Activated CD4-positive, alpha-beta T cell treated with anti-CD3 and anti-CD28 coated beads, Interleukin-2, Interleukin-4, amounts not matched to agents 100 ng/mL and 50 ng/mL, durations not matched to agents 16 hours and 8 hours (primary cell): ENCODE measurements around the gene SEMA4C.

Source experiments
- DNase-seq: peaks from one replicate; pipeline ENCODE4 v3.0.0-alpha.2; 2020; ENCODE audit warnings: low spot score

Gene SEMA4C

GRCh38 chr2:96842600-96842999, 27.3 kb downstream of the SEMA4C start:
- no peak for DNase-seq

DNA sequence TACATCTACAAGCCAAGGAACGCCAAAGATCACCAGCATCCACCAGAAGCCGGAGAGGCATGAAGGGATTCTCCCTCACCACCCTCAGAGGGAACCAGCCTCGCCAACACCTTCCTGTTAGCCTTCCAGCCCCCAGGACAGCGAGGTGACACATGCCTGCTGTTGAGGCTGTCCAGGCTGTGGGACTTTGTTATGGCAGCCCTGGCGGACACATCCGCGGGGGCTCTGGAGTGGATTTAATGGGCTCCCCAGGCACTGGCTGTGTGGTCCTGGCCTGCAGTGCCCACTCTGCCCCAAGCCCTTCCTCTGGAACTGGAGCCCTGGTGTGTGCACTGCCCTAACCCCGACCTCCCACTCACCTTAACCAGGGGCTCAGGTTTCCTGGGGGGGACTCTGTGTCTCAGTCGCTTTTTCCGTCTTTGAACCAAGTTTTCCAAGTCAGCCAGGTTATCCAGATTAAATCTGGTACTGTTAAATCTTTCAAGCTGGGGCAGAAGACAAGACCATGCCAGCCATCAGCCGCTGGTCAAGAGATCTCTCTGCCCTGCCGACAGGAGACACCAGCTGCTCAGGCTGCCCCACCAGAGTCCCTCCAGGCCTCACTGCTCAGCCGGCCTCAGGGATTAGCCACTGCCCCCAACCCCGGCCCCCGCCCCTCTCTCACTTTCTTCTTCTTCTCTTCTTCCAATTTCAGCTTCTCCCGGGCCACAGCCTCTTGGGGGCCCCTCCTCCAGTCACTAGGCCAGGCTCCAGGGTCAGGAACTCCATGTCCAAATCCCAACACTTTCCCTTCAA, 28.0 kb downstream of the SEMA4C start:
- DNase-seq, result no peak

DNA sequence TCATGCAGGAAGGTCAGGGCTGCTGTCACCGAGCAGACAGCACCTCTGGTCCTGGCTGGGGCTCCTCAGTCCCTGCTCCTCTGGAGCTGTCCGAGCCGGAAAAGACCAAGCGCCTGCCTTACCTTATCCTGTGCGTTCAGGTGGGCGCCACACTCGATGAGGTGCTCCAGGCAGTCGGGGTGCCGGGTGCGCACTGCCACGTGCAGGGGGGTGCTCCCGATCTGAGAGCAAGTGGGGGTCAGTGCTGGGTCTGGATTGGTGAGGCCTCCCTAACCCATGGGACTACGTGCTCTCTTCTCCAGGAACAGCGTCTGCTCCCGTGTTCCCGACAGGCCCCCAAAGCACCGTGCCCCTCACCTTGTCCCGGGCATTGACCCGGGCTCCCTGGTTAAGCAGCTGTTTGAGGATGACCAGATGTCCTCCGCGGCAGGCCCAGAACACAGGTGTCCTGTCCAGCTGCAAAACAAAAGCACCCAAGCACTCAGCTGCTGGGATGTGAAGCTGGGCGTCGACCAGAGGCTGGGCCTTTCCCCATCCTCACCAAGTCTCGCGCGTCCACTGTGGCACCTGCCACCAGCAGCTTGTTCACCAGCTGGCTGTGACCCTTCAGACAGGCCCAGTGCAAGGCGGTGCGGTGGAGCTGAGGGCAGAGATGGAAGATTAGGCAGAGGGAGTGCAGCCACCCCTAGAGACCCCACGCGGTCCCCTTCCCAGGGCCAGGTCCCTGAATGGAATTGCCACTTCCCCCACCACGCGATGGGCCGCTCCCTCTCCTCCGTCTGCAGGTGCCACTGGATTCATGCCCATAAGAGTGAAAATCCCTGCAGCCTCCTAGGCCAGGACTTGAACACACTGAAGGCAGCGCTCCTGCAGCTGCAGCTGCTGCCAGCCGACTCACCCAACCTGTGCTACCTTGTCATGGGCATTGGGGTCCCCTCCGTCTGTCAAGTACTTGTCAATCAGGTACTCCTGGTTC, 29.7 kb downstream of the SEMA4C start:
- DNase-seq, result no peak

DNA sequence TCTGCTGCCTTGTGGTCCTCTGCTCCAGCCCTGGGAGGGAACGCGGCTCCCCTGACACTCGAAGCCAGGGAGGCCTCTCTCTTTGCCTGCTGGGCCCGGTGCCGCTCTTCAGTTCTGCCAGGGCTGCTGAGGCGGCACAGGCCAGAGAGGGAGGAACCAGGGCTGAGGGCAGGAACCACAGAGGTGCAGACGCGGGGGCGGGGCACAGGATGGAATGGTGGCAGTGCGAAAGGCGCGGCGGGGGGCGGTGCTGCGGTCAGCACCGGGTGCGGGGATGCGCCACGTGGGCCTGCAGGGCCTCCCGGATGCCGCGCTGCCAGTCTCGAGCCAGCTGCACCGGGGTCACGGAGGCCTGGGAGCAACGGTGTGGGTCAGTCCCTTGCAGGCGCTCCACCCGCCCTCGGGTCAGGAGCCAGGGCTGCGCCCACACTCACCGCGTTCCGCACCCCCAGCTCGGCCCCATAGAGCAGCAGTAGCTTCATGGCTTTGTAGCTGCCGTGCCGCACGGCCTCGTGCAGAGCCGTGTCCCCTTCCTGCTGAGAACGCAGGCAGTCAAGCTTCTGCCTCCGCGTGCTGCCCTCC, 30.5 kb downstream of the SEMA4C start:
- DNase-seq, result peak; percentile 86

DNA sequence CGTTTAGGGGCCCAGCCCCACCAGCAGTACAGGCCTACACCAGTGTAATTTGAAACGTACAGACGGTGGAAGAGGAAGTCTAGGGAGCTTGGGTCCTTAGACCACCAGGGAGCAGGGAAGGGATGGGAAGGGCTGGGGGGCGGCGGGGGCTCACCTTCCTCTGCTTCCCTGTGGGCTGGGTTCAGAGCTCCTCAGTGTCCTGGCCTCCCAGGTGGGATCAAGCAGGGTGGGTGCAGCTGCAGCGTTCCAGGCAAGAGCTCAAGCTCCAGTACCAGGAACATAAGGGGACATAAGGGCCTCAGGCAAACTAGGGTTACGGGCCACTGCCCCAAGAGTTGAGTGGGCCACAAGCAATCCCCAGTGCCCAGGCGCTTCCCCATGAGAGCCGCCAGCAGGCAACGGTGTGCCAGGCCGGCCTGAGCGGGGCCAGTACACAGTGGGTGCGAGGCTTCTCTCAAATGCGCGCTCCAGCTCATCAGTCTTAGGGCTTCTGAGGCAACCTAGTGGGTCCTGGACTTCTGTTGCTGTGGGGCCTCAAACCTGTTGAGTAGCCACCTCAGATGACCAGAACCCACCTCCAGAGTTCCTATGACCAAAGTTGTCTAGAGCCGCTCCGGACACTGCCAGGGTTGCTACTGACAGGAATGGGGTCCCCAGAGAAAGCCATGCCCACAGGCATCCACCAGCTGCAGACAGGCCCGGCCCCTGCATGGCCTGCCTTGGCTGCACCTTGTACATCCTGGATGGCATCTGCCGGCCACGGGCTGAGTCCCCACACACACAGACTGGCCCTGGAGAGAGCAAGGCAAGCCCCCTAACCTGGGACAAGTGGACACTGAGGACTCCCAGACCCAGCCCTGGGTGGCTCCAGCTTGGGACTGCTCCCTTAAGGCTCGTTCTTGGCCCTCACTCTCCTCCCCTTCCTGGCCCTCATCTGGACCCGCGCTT, 31.3 kb downstream of the SEMA4C start:
- no peak for DNase-seq

GRCh38 chr2:96837575-96837974, 32.3 kb downstream of the SEMA4C start:
- no peak for DNase-seq

DNA sequence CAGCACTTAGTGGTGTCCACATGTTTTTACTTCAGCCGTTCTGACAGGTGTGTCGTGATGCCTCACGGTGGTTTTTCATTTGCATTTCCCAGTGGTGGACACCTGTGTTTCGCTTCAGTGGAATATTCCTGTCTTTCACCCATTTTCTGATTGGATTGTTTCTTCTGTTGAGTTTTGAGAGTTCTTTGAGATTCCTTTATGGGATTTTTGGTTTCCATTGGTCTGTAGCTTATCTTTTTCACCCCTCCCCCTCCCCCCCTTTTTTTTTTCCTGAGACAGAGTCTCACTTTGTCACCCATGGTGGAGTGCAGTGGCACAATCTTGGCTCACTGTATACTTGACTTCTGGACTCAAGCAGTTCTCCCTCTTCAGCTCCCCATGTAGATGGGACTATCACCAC, 34.0 kb downstream of the SEMA4C start:
- no peak for DNase-seq

- DNase-seq, result no peak
Observed at GRCh38 chr2:96832754-96833507, 36.9 kb downstream of the SEMA4C start.

DNA sequence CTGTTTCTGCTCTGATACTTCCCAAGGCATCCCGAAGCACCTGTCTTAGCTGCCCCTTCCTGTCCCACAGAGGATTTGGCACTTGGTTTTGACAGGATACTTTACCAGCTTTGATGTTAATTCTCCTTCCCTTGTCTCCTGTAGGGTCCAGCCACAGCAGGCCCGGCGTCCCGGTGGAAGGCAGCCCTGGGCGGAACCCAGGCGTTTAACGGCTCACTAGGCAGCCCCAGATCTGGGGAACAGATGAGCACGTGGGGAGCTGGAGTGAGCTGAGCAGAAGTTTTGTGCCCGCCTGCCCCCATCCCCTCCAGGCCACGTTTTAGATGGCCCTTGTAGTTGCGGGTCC, 37.5 kb downstream of the SEMA4C start:
- no peak for DNase-seq

- no peak for DNase-seq
Observed at GRCh38 chr2:96831679-96832078, 38.2 kb downstream of the SEMA4C start.

DNA sequence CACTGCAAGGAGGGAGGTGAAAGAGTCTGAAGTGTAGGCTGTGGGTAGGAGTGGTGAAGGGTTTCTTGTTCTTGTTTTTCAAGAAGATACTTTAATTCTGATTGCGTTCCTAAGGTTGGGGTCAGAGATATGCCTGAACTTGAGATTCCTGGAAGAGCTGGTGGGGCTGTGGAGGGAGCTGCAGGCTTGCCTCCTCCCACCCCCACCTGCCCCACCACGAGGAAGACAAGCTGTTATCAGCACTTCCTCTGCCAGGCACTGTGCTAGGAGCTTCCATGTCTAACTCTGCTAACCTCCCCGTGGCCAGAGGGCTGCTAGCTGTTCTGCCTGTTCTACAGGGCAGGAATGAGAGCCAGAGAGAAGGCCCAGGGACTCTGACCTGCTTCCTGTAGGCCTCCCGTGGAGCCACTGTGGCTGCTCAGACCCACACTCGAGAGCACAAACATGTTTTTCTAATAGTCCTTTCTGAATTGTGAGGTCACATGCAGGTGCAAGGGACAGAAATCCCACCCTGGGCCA, 39.8 kb downstream of the SEMA4C start:
- DNase-seq, result no peak

DNA sequence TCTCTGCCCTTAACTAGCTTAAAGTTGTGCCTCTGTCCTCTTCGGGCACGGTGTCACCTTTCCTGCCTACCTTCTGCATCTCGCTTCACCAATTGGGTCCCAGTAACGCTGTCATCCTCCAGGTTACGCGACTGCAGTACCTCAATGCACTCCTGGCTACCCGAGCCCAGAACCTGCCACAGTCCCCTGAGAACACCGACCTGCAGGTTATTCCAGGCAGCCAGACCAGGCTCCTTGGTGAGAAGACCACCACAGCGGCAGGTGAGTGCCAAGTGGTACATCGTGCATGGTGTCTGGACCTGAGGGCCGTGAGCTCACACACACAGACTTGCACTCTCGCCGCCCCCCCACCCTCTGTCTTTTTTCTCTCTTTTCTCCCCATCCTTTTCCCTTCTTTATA, 41.0 kb downstream of the SEMA4C start:
- no peak for DNase-seq

DNA sequence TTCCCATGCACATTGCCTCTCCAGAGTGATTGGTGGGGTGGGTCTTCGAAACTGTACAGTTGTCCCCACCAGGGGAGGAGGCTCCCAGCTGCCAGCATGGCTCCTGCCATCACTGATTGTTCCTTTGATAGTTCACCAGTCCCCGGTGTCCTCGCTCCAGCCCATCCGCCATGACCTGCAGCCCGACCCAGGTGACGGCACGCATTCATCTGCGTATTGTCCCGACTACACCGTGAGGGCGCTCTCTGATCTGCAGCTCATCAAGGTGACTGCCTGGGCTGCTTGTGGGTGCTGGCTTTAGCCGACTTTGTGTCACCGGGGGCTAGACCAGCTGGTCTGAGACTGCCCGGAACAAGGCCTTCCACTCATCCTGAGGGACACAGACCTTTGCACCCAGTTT, 41.4 kb downstream of the SEMA4C start:
- no peak for DNase-seq

- no peak for DNase-seq
Observed at GRCh38 chr2:96826546-96827278, 43.2 kb downstream of the SEMA4C start.

DNA sequence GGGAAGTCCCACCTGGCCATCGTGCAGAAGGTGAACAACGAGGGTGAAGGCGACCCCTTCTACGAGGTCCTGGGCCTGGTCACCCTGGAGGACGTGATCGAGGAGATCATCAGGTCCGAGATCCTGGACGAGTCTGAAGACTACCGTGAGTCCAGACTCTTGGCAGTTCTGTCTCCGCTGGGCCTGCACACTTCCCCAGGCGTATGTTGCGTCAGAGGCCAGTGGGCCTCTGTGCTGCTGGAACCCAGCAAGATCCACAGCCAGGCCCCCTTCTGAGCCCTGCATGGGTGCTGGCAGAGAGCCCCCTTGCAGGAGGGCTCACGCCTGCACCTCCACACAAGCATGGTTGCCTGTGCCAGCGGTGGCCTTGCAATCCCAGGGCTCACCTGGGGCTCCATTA, 44.8 kb downstream of the SEMA4C start:
- DNase-seq, result no peak

GRCh38 chr2:96824079-96824870, 45.6 kb downstream of the SEMA4C start:
- no peak for DNase-seq

GRCh38 chr2:96823198-96823597, 46.7 kb downstream of the SEMA4C start:
- DNase-seq, result no peak

DNA sequence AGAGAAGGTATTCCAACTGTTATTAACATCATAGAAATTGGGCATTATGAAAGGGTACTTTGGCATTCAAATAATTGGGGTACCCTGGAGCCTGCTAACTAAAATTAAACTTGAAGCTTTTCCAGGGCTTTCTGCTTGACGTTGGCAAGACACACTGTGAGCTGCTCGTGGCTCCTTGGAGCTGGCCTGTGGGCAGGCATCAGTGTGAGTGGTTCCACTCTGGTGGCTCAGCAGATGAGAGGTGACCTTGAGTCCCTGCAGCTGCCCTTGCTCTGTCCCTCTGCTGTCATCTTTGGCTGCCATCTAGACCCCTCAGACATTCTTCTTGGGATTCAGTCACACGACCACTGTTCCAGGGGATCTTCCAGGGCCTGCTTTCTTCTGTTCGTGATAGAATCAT, 47.1 kb downstream of the SEMA4C start:
- no peak for DNase-seq

- no peak for DNase-seq
Observed at GRCh38 chr2:96821113-96821675, 48.7 kb downstream of the SEMA4C start.
